Fibroblast of villous mesenchyme (primary cell): ENCODE data around the gene SERPINA6. TPM values are rescaled to one million over a fixed set of nuclear protein-coding genes. Genes with fewer than 3 reads are reported as not detected.
"Not testable (repeated sequence)": the region's sequence is repeated elsewhere in the genome, so short reads cannot be mapped to it uniquely, and the experiment has no call there.

Experiments used
- DNase-seq: peaks from one replicate; pipeline ENCODE4 v3.0.0-alpha.2; 2010; ENCODE audit warnings: low read depth
- H3K4me3 ChIP-seq: 2 replicates; pipeline ENCODE4 v1.5.1; 2011; ENCODE audit warnings: low read depth, mild to moderate bottlenecking, low read length
- total RNA-seq: library from RNA; depleted of rRNA; stranded (reverse); fragments of >200 nt; gene quantifications from 2 replicates; pipeline ENCODE4 v1.2.3, GENCODE V29; 2012
- TF ChIP-seq, protein P1 (sequence below): IDR thresholded peaks from 2 replicates; pipeline ENCODE4 v1.5.1; 2012; ENCODE audit warnings: low read depth, mild to moderate bottlenecking, low read length; ENCODE audit not compliant: insufficient read depth

Gene SERPINA6, protein sequence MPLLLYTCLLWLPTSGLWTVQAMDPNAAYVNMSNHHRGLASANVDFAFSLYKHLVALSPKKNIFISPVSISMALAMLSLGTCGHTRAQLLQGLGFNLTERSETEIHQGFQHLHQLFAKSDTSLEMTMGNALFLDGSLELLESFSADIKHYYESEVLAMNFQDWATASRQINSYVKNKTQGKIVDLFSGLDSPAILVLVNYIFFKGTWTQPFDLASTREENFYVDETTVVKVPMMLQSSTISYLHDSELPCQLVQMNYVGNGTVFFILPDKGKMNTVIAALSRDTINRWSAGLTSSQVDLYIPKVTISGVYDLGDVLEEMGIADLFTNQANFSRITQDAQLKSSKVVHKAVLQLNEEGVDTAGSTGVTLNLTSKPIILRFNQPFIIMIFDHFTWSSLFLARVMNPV
- not detected in 2 replicates for total RNA-seq

DNA sequence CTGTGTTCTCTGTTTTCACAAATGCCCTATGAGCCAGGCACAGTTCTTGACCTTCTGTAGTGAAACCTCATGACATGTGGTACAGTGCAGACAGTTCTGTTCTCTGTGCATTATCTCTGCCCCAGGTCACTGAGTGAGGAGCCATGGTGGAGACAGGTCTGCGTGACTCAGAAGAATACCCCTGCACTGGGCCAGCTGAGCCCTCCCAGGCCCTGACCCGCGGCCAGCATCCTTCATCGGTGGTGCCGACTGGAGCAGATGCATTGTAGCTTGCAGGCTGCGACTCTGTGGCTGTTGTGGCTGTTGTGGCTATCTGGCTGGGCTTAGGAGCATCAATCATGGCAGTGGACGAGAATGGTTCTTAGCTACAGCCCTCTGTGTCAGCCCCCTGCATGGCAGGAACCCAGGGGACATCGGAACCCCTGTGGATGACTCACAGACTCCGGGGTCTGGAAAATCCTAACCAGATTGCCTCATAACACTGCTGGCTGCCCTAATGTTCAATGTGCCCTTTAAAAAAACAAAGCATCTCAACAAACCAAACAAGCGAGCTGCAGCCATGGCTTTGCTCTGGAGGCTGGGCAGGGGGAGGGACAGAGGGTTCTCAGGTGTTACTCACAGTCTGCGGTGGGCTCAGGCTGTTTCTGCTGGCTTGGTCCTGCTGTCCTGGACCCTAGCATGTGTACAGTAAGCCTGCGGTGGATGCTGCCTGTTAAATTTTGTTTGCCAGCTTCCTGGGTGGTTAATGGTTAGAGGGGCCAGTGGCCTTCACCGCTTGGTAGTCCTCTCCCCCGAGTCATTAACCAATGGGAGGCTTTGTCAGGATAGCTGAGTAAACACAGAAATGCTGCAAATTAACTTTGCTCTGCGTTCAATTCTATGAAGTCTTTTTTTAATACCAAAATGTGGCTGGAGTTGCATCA lies at the start of gene SERPINA6:
Gene SERPINA6 (minus strand): TSS at position 689 of the 923 bp plus-strand sequence. CDS start 8,688 bp downstream, outside the sequence.
- peak; percentile 24 for DNase-seq

DNA sequence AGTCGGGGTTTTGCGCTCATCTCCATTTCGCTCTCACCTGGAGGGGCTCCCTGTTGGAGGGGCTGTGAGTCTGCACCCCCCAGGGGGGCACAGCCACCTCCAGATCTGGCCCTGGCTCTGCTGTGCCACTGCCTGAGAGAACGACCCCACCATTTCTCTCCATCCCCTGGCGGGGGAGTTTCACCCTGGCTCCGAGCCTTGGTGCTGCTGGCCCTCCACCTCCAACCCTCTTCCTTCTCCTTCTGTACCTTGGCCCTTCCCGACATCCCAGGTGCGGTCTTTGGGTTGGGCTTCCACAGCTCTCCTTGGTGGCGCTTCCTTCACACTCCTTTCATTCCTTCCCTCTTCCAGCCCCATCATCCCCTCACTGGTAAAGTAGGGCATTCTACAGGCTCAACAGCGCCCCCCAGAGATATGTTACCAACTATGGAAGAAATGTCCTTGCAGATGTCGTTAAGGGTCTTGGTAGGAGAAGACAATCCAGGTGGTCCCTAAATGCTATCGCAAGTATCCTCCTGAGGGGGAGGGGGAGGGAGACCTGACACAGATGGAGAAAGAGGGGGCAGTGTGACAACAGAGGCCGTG lies 49.0 kb upstream of the SERPINA6 start:
- DNase-seq = no peak
- no peak overlapping the region for H3K4me3 ChIP-seq
- TF ChIP-seq, protein P1, sequence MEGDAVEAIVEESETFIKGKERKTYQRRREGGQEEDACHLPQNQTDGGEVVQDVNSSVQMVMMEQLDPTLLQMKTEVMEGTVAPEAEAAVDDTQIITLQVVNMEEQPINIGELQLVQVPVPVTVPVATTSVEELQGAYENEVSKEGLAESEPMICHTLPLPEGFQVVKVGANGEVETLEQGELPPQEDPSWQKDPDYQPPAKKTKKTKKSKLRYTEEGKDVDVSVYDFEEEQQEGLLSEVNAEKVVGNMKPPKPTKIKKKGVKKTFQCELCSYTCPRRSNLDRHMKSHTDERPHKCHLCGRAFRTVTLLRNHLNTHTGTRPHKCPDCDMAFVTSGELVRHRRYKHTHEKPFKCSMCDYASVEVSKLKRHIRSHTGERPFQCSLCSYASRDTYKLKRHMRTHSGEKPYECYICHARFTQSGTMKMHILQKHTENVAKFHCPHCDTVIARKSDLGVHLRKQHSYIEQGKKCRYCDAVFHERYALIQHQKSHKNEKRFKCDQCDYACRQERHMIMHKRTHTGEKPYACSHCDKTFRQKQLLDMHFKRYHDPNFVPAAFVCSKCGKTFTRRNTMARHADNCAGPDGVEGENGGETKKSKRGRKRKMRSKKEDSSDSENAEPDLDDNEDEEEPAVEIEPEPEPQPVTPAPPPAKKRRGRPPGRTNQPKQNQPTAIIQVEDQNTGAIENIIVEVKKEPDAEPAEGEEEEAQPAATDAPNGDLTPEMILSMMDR = no peak

More for the DNA sequence above, at the start of gene SERPINA6:
- H3K4me3 ChIP-seq = no peak within 1 kb of the TSS
- TF ChIP-seq, protein P1 = no peak

DNA sequence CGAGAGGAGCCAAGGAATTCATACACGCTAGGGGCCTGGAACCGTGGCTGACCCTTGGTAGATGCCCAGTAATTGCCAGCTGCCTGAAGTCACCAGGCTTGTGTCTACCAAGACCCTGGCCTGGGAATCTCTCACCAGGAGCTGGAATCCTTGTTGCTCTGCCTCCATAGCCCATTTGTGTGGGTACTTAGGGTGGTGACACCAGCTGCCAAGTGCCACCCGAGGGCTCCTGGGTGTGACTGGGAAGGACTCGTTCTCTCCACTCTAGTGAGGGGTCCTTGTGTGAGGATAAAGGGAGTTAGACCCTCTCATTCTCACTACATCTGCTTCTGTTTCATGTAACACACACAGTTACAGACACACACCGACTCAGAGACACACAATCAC lies 47.4 kb upstream of the SERPINA6 start:
- no peak for DNase-seq
- H3K4me3 ChIP-seq = no peak overlapping the region
- TF ChIP-seq, protein P1 = no peak

- DNase-seq, H3K4me3 ChIP-seq: not testable (repeated sequence)
Observed at GRCh38 chr14:94369766-94370523, 46.8 kb upstream of the SERPINA6 start.

- TF ChIP-seq, protein P1 = no peak
- no peak for DNase-seq
- no peak overlapping the region for H3K4me3 ChIP-seq
Observed at GRCh38 chr14:94368956-94369355, 45.8 kb upstream of the SERPINA6 start.

GRCh38 chr14:94368243-94368590 lies 45.1 kb upstream of the SERPINA6 start:
- DNase-seq = no peak
- H3K4me3 ChIP-seq = no peak overlapping the region
- TF ChIP-seq, protein P1 = no peak
